ENCODE results near the gene KIF5A. TPM values are rescaled to one million over a fixed set of nuclear protein-coding genes. Genes with fewer than 3 reads are reported as not detected.

KIF5A gene
- total RNA-seq, 4 donors from 2014 or later, result 0.34 to 0.67 (median 0.51) TPM

GRCh38 chr12:57593187-57593586 is 43.3 kb downstream of the KIF5A start:
- H3K27me3 ChIP-seq, result no peaks in the 10 kb centered on the region
- H3K27ac ChIP-seq, result no peak overlapping the region
- 77 to 84% methylated on average over 4 of the region's 4 CpGs for WGBS, 2 donors
- TF ChIP-seq CTCF (IDR thresholded peaks at IDR 0.05) (no peak), POLR2A (IDR thresholded peaks at IDR 0.05) (no peak)
- H3K4me1 ChIP-seq, result peaks cover 11 to 26% of the 10 kb centered on the region in 2 donors
- H3K36me3 ChIP-seq, result peaks cover 0 to 4% of the 10 kb centered on the region in 2 donors
- intact Hi-C loops (cut with DNase I), result no loop called here
- no peaks in the 10 kb centered on the region for H3K9me3 ChIP-seq
- DNase-seq, result no peak
- no peak overlapping the region for H3K4me3 ChIP-seq (replicated peaks in 1 of 3)

GRCh38 chr12:57600395-57600794 is 50.6 kb downstream of the KIF5A start:
- Histone ChIP-seq H3K4me3 (replicated peaks in 1 of 3) (no peak overlapping the region), H3K36me3 (peaks cover 15% of the 10 kb centered on the region in 2 donors), H3K4me1 (peaks cover 11 to 12% of the 10 kb centered on the region in 2 donors), H3K9me3 (no peaks in the 10 kb centered on the region), H3K27me3 (no peaks in the 10 kb centered on the region), H3K27ac (no peak overlapping the region)
- WGBS, 2 donors, result 76% methylated on average over 2 of the region's 2 CpGs
- DNase-seq, result no peak
- intact Hi-C loops (cut with DNase I), result no loop called here
- no peak for TF ChIP-seq CTCF (IDR thresholded peaks at IDR 0.05)
- no peak for TF ChIP-seq POLR2A (IDR thresholded peaks at IDR 0.05)

- no peak for DNase-seq
- H3K27ac ChIP-seq, result no peak overlapping the region
- H3K4me3 ChIP-seq (replicated peaks in 1 of 3), result no peak overlapping the region
- intact Hi-C loops (cut with DNase I), result no loop called here
- H3K27me3 ChIP-seq, result no peaks in the 10 kb centered on the region
- no peak for TF ChIP-seq CTCF (IDR thresholded peaks at IDR 0.05)
- no peak for TF ChIP-seq POLR2A (IDR thresholded peaks at IDR 0.05)
- H3K36me3 ChIP-seq, result peaks cover 19 to 21% of the 10 kb centered on the region in 2 donors
- H3K4me1 ChIP-seq, result peaks cover 12 to 16% of the 10 kb centered on the region in 2 donors
- no peaks in the 10 kb centered on the region for H3K9me3 ChIP-seq
These were observed 52.7 kb downstream of the KIF5A start for GRCh38 chr12:57602544-57602943.

- Histone ChIP-seq H3K9me3 (no peaks in the 10 kb centered on the region), H3K27me3 (no peaks in the 10 kb centered on the region), H3K36me3 (peaks cover 20 to 21% of the 10 kb centered on the region in 2 donors), H3K27ac (peak overlapping the region; percentile 12 to 89 (median 82)), H3K4me3 (replicated peaks in 1 of 3) (no peak overlapping the region), H3K4me1 (peaks cover 12 to 16% of the 10 kb centered on the region in 2 donors)
- 55 to 79% methylated on average over 2 of the region's 2 CpGs for WGBS, 2 donors
- TF ChIP-seq CTCF (IDR thresholded peaks at IDR 0.05), result no peak
- no peak for TF ChIP-seq POLR2A (IDR thresholded peaks at IDR 0.05)
- DNase-seq, result no peak
- intact Hi-C loops (cut with DNase I), result no loop called here
These were observed 53.5 kb downstream of the KIF5A start for GRCh38 chr12:57603324-57603723.

- no peaks in the 10 kb centered on the region for H3K27me3 ChIP-seq
- H3K9me3 ChIP-seq, result no peaks in the 10 kb centered on the region
- no peak for TF ChIP-seq CTCF (IDR thresholded peaks at IDR 0.05)
- no peak for TF ChIP-seq POLR2A (IDR thresholded peaks at IDR 0.05)
- intact Hi-C loops (cut with DNase I), result no loop called here
- peak overlapping the region; percentile 82 to 93 (median 89) for H3K27ac ChIP-seq
- H3K36me3 ChIP-seq, result peaks cover 17 to 20% of the 10 kb centered on the region in 2 donors
- peaks cover 12 to 16% of the 10 kb centered on the region in 2 donors for H3K4me1 ChIP-seq
- WGBS, 2 donors, result 14 to 16% methylated on average over 6 of the region's 6 CpGs
- H3K4me3 ChIP-seq (replicated peaks in 1 of 3), result peak overlapping the region; percentile 21 to 88 (median 85)
- DNase-seq, result peak; percentile 71 to 75
These were observed 54.1 kb downstream of the KIF5A start for GRCh38 chr12:57603815-57604453.
